Large intestine (tissue), 3 donors: ENCODE measurements around the gene DIAPH1. TPM values are rescaled to one million over a fixed set of nuclear protein-coding genes. Genes with fewer than 3 reads are reported as not detected.

ENCODE experiments used
- DNase-seq, 2 donors: peaks; one replicate each; pipeline versions ENCODE4 v3.0.0 to v3.0.0-alpha.2; 2013
- H3K27ac ChIP-seq: one replicate; pipeline ENCODE4 v1.5.1; 2013; ENCODE audit warnings: low read length
- H3K27me3 ChIP-seq: 2 replicates; pipeline ENCODE4 v1.6.1; 2013; ENCODE audit warnings: low read length; ENCODE audit not compliant: control insufficient read depth, insufficient read depth
- H3K36me3 ChIP-seq: 2 replicates; pipeline ENCODE4 v1.6.1; 2013; ENCODE audit warnings: low read length; ENCODE audit not compliant: control insufficient read depth, insufficient read depth
- H3K4me1 ChIP-seq: one replicate; pipeline ENCODE4 v1.6.1; 2013; ENCODE audit warnings: low read length; ENCODE audit not compliant: control insufficient read depth, insufficient read depth
- H3K4me3 ChIP-seq: one replicate; pipeline ENCODE4 v1.5.1; 2013; ENCODE audit warnings: low read length
- H3K9me3 ChIP-seq: one replicate; pipeline ENCODE4 v1.6.1; 2013; ENCODE audit warnings: mild to moderate bottlenecking, low read depth, low read length, moderate library complexity; ENCODE audit not compliant: control insufficient read depth
- WGBS: methylation state at CpG from one replicate; pipeline ENCODE4 v1.1.5; 2013; ENCODE audit warnings: low lambda C conversion rate; ENCODE audit not compliant: insufficient coverage; 5-methylcytosine and 5-hydroxymethylcytosine counted together
- polyA plus RNA-seq: library from polyadenylated mRNA; unstranded; fragments of 120-200 nt; gene quantifications from one replicate; pipeline ENCODE4 v1.2.1, GENCODE V29; 2013

The DIAPH1 gene
- polyA plus RNA-seq, 1 donor, result 89.4 TPM

DNA sequence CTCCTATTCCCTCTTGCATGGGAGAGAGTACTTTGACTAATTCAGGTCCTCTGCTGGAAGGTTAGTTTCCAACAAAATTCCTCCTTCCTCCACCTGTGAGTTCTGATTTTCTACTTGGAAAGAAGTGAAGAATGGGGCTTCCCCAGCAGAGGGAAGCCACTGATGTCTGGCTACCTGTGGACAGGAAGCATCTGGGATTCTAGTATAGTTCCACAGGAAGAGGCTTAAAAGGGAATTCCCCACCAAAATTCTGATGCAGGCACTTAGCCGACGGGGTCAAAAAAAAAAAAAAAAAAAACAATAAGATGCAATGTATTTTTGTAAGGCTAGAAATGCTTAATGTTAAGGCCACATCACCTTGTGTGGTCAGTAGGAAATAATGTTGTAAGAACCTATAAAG lies 96.5 kb downstream of the DIAPH1 start:
- Histone ChIP-seq H3K27me3 (no peaks in the 10 kb centered on the region), H3K4me3 (no peak overlapping the region), H3K9me3 (no peaks in the 10 kb centered on the region), H3K36me3 (peaks cover 80% of the 10 kb centered on the region), H3K27ac (no peak overlapping the region), H3K4me1 (peaks cover 17% of the 10 kb centered on the region)
- no peak for DNase-seq
- no CpG with 5 or more reads among the region's 2 CpGs for WGBS

DNA sequence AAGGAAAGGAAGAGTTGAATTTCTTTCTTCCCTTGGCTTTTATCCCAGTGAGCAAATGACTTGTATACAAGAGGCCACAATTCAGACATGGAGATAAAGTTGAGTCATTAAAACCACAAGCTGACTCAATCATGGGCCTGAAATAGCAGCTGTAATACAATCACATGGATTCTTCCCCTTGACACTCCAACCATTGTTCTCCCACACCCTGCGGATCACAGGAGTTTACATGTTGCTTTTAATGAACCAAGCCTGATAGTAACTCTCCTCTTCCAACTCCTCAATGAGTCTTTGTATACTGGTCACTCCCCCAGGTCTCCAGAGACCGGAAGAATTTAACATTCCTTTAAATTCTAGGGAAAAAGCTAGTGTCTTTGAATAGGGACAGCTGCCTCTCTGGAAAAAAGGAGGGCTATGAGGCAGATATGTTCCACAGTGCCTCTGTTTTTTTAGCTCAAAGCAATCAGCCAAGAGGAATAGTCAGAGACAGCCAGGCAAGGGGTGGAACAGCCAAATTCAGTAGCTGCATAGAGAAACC lies 97.5 kb downstream of the DIAPH1 start:
- H3K4me1 ChIP-seq, result peaks cover 17% of the 10 kb centered on the region
- H3K27ac ChIP-seq, result peak overlapping the region; percentile 32
- WGBS, result 0% methylated on average over 1 of the region's 2 CpGs
- H3K36me3 ChIP-seq, result peaks cover 80% of the 10 kb centered on the region
- no peaks in the 10 kb centered on the region for H3K27me3 ChIP-seq
- no peaks in the 10 kb centered on the region for H3K9me3 ChIP-seq
- DNase-seq, result peak in 1 of 2 donors; percentile 61
- H3K4me3 ChIP-seq, result no peak overlapping the region

DNA sequence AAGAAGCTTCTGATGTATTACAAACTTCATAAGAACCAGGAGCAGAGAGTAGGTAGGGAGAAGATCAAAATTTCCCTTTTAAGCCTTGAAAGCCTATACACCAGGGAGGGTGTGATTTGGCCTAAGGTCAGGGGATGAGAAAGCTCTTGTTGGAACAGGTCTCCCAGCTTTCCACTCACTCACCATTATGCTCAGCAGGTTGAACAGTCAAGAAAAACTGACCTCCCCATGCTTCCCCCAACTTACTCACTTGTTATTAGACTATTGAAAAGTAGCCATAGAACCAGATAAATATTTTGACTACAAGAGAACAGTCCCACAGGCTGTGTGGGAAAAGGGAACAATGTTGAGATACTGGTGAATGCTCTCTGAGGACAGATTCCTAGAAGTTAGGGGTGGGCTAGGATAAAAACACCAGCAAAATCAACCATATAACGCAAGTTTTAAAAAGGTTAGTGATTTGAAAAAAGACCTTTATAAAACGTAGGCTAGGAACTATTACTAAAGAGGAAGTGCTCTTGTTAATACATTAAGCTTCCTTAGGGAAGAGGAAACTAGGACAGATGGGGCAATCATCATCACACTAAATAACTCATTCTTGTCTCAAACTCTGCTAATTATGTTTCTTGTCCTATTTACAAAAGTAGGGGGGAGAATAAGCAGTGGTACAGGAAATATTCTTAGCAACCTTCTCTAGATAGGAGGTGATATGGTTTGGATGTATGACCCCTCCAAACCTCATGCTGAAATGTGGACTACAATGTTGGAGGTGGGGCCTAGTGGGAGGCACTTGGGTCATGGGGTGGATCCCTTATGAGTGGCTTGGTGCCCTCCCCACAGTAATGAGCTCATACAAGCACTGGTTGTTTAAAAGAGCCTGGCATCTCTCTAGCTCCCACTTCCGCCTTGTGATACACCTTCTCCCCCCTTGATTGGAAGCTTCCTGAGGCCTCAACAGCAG lies 98.9 kb downstream of the DIAPH1 start:
- H3K4me1 ChIP-seq, result peaks cover 6% of the 10 kb centered on the region
- H3K9me3 ChIP-seq, result no peaks in the 10 kb centered on the region
- peaks cover 82% of the 10 kb centered on the region for H3K36me3 ChIP-seq
- DNase-seq, result no peak
- WGBS, result 100% methylated on average over 1 of the region's 3 CpGs
- H3K27ac ChIP-seq, result no peak overlapping the region
- no peaks in the 10 kb centered on the region for H3K27me3 ChIP-seq
- no peak overlapping the region for H3K4me3 ChIP-seq

DNA sequence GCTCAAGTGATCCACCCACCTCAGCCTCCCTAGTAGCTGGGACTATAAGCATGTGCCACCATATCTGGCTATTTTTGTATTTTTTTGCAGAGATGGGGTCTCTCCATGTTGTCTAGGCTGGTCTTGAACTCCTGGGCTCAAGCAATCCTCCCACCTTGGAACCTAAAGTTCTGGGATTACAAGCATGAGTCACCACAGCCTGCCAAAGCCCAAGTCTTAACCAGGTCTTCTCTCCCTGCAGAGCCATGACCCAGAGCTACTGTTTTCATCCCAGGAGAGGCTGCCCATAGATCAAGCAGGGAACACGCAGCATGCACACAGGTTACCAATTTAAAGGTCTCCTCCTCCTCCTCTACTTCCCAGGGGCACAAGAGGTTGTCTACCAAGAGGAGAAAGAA lies 100.2 kb downstream of the DIAPH1 start:
- DNase-seq, result no peak
- no CpG with 5 or more reads among the region's 1 CpG for WGBS
- Histone ChIP-seq H3K27ac (no peak overlapping the region), H3K9me3 (no peaks in the 10 kb centered on the region), H3K36me3 (peaks cover 73% of the 10 kb centered on the region), H3K4me1 (no peaks in the 10 kb centered on the region), H3K4me3 (no peak overlapping the region), H3K27me3 (no peaks in the 10 kb centered on the region)

DNA sequence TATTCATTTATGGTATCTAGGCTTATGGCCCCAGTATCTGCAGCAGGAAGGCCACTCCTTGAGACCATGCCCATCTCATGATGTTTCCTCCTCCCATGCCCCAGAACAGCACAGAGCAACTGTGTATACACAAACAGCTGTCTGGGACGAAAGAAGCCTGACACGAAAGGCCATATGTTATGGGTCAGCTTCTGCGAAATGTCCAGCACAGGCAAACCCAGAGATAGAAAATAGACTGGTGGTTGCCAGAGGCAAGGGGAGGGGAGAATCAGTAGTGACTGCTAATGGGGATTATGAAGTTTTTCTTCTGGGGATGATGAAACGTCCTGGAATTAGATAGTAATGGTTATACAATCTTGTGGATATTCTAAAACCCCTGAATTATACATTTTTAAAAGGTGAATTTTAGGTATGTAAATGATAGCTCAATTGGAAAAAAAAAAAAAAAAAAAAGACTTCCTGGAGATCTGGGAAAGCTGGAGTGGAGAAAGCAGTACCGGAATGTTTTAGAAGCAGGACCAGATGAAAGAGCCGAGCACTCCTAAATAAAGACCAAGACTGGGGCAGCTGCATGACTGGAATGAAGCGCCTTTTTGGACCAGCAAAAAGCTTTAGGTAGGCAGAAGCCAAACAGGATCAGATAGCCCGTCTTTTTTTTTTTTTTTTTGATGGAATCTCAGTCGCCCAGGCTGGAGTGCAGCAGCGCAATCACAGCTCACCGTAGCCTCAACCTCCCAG lies 100.8 kb downstream of the DIAPH1 start:
- no peaks in the 10 kb centered on the region for H3K9me3 ChIP-seq
- DNase-seq, result no peak
- no peaks in the 10 kb centered on the region for H3K4me1 ChIP-seq
- 96% methylated on average over 4 of the region's 11 CpGs for WGBS
- peaks cover 69% of the 10 kb centered on the region for H3K36me3 ChIP-seq
- H3K27ac ChIP-seq, result no peak overlapping the region
- H3K27me3 ChIP-seq, result no peaks in the 10 kb centered on the region
- H3K4me3 ChIP-seq, result no peak overlapping the region

DNA sequence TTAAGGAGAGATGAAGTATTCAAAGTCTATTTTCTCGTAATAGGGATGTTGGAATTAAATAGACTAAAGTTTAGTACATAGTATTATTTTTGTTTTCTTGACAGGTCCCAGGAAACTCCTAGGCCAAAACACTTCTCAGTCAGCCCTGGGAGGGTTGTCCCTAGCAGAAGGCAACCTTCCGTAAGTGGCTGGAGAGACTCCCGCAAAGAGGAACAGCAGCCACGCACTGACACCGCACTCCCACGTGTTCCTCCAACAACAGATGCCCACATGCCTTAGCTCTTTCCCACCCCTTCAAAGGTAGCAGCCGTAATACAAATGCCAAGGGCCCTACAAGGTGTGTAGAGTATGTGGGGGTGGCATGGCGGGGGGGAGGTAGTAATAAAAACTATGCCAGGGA lies 101.5 kb downstream of the DIAPH1 start:
- peaks cover 61% of the 10 kb centered on the region for H3K36me3 ChIP-seq
- no peaks in the 10 kb centered on the region for H3K27me3 ChIP-seq
- no peak overlapping the region for H3K27ac ChIP-seq
- no peak overlapping the region for H3K4me3 ChIP-seq
- WGBS, result 100% methylated on average over 2 of the region's 8 CpGs
- no peaks in the 10 kb centered on the region for H3K9me3 ChIP-seq
- no peaks in the 10 kb centered on the region for H3K4me1 ChIP-seq
- DNase-seq, result no peak

DNA sequence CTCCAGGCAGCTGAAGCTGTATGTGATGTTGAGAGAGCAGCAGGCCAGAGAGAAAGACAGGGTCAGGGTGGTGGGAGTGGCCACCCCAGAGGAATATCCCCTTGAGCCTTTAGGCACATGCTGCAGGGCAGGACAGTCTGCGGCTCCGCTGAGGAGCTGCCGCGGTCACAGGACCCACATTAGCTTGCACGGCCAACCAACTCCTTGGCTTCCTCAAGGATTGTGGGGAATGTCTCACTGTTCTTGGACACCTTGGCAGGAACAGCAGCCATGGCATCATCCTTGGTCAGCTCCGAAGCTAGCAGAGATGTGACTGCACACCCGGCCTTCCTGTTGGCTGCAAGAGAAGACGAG lies 102.2 kb downstream of the DIAPH1 start:
- Histone ChIP-seq H3K4me1 (no peaks in the 10 kb centered on the region), H3K36me3 (peaks cover 60% of the 10 kb centered on the region), H3K9me3 (no peaks in the 10 kb centered on the region), H3K27me3 (no peaks in the 10 kb centered on the region), H3K4me3 (no peak overlapping the region), H3K27ac (no peak overlapping the region)
- no peak for DNase-seq
- WGBS, result no CpG with 5 or more reads among the region's 8 CpGs

DNA sequence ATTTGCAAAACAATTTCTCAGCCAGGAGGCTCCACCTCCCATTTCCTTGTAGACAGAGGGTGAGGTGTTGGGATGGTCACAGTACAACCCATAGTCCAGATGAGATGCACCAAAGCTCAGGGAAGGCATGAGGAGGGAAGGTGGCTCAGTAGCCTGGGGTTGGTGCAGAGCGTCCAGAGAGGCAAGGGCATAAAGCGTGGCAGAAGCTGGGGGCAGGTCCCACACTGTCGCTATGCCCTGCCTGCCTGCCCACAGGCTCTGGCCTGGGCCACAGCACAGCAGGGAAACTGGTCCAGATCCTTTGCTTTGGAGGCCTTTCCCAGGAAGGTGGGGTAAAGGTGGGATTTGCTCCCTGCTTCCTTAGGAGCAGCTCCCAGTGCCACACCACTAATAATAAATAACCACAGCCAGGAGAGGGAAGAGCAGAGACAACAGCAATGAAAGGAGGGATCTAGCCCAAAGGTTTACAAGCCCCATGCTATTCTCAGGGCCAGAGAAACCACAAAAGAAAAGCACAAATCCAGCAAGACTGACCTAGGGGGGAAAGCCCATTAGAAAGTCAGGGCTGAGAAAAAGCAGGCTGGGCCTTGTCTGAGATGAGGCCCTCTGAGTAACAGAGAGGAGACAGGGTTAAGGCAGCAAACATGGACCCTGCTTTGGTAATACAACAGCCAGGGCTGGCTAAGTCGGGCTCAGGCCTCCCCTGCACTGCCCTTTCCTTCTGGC lies 102.7 kb downstream of the DIAPH1 start:
- WGBS, result no CpG with 5 or more reads among the region's 4 CpGs
- H3K36me3 ChIP-seq, result peaks cover 61% of the 10 kb centered on the region
- H3K9me3 ChIP-seq, result no peaks in the 10 kb centered on the region
- H3K4me3 ChIP-seq, result no peak overlapping the region
- H3K27me3 ChIP-seq, result no peaks in the 10 kb centered on the region
- no peaks in the 10 kb centered on the region for H3K4me1 ChIP-seq
- no peak for DNase-seq
- H3K27ac ChIP-seq, result no peak overlapping the region

DNA sequence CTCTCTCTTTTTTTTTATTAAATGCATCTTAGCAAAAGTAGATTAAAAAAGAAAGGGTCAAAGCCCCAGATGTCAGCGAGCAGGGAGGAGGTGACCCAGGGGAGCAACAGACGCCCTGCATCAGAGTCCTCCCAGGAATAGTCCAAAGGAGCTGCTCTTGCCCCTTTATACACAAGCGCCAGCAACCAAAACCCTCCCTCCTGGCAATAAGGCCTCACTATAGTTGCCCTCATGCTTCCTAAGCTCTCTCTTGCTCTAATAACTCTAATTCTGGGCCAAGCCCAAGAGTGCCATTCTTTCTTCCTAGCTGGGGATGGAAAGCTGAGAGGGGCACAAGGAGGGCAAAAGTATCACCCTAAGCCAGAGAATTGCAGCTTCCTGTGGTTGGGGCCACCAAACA lies 103.7 kb downstream of the DIAPH1 start:
- Histone ChIP-seq H3K4me3 (no peak overlapping the region), H3K9me3 (no peaks in the 10 kb centered on the region), H3K27me3 (no peaks in the 10 kb centered on the region), H3K4me1 (no peaks in the 10 kb centered on the region), H3K36me3 (peaks cover 61% of the 10 kb centered on the region), H3K27ac (no peak overlapping the region)
- DNase-seq, result no peak
- WGBS, result no CpG with 5 or more reads among the region's 3 CpGs
